Kidney (tissue), 14 donors: Measurements from ENCODE around the gene MARCHF10. TPM values are rescaled to one million over a fixed set of nuclear protein-coding genes. Genes with fewer than 3 reads are reported as not detected.
A peak's percentile ranks its signal among the peaks of the same experiment; 100 is the strongest.

ENCODE experiments used
- DNase-seq, 5 donors: peaks; one replicate each; pipeline ENCODE4 v3.0.0-alpha.2; 2013 to 2020
- FAIRE-seq: peaks from 2 replicates; lab custom pipeline; 2012; peaks lifted over from hg19 to GRCh38; lab: Jason Lieb, UNC
- H3K27ac ChIP-seq, 2 donors: one replicate each; pipeline ENCODE4 v1.7.0; 2013; ENCODE audit warnings: low read depth in 2 of 2, low read length in 2 of 2, inconsistent platforms in 1 of 2
- H3K27me3 ChIP-seq: one replicate; pipeline ENCODE4 v1.7.1; 2013; ENCODE audit warnings: low read length, inconsistent platforms; ENCODE audit not compliant: control insufficient read depth, insufficient read depth
- H3K36me3 ChIP-seq, 3 donors: one replicate each; pipeline versions ENCODE4 v1.7.0 to v1.7.1; 2013; ENCODE audit warnings: low read length in 3 of 3, control low read depth in 1 of 3, inconsistent platforms in 1 of 3; ENCODE audit not compliant: insufficient read depth in 3 of 3, control insufficient read depth in 2 of 3
- H3K4me1 ChIP-seq, 3 donors: one replicate each; pipeline versions ENCODE4 v1.7.0 to v1.7.1; 2013; ENCODE audit warnings: low read length in 3 of 3, inconsistent platforms in 1 of 3, low read depth in 1 of 3; ENCODE audit not compliant: control insufficient read depth in 2 of 3, insufficient read depth in 2 of 3
- H3K4me3 ChIP-seq, 3 donors: one replicate each; pipeline versions ENCODE4 v1.7.0 to v1.8.1; 2013; ENCODE audit warnings: low read length in 3 of 3, control low read depth in 1 of 3, inconsistent platforms in 1 of 3
- H3K9ac ChIP-seq, 3 donors: one replicate each; pipeline versions ENCODE4 v1.7.0 to v1.7.1; 2013; ENCODE audit warnings: low read length in 3 of 3, control low read depth in 1 of 3, inconsistent platforms in 1 of 3
- H3K9me3 ChIP-seq, 3 donors: one replicate each; pipeline versions ENCODE4 v1.7.0 to v1.7.1; 2013; ENCODE audit warnings: low read length in 3 of 3, control low read depth in 1 of 3, inconsistent platforms in 1 of 3; ENCODE audit not compliant: control insufficient read depth in 2 of 3, insufficient read depth in 1 of 3
- CTCF ChIP-seq: IDR thresholded peaks from 3 replicates; pipeline ENCODE4 v1.5.1; 2012; ENCODE audit warnings: mild to moderate bottlenecking, moderate library complexity, borderline replicate concordance; ENCODE audit not compliant: insufficient read depth; ENCODE audit errors: extremely low read depth
- intact Hi-C: fragments of 100-400 bp; cut with DNase I; formaldehyde crosslinking; loops from one replicate; pipeline ENCODE4 v1.11.1; 2022
- polyA plus RNA-seq: library from polyadenylated mRNA; stranded (reverse); fragments of 350-450 nt; fragmentation: Illumina TruSeq; extraction: RNeasy Lipid Tissue Mini Kit (QIAGEN cat#74804); gene quantifications from one replicate; pipeline ENCODE4 v1.2.3, GENCODE V29; 2014; ENCODE audit warnings: low read depth, low replicate concordance; ENCODE audit not compliant: insufficient read depth
- total RNA-seq: library from RNA; stranded (reverse); fragmentation: NEBNext Ultra II Directional; extraction: Animal tissue kit (Norgen Biotek cat#: 25700); gene quantifications from one replicate; pipeline ENCODE4 v1.2.1, GENCODE V29; 2021
- donor health status: control.
- donor health status: control.
- donor health status: control.
- donor health status: control.
- donor health status: control.
- donor health status: DM: yes; HTN: yes; CAD: no.
- donor health status: Normal renal cell carcinoma (clear cell type).

MARCHF10 gene
- total and polyA plus RNA-seq, 2 donors from 2014 or later: 0.66 to 6.3 TPM

DNA sequence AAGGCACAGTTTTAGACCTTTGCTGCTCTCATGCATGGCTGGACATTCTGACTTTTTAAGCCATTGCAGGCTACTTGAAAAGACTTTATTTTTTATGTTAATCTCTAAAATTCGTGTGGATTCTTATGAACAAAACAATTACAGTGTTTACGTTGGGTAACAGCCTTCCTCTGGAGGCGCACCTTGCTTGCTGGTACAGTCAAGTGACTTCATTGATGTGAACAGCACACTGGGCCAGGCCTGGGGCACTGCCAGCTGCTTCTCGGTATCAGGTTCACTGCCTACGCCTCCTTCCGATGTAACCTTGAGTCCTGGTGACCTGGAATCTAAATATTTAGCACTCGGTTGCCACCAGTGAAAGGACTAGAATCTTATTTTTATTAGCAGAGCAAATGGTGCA, 27.8 kb downstream of the MARCHF10 start:
- Histone ChIP-seq H3K4me1 (no peaks in the 10 kb centered on the region), H3K9ac (no peak overlapping the region), H3K4me3 (no peak overlapping the region), H3K27me3 (no peaks in the 10 kb centered on the region), H3K9me3 (no peaks in the 10 kb centered on the region), H3K36me3 (no peaks in the 10 kb centered on the region), H3K27ac (no peak overlapping the region)
- intact Hi-C loops: no loop called here
- FAIRE-seq (no peak), DNase-seq (peak in 4 of 5 donors; percentile 67 to 85 (median 78))
- TF ChIP-seq CTCF: no peak

DNA sequence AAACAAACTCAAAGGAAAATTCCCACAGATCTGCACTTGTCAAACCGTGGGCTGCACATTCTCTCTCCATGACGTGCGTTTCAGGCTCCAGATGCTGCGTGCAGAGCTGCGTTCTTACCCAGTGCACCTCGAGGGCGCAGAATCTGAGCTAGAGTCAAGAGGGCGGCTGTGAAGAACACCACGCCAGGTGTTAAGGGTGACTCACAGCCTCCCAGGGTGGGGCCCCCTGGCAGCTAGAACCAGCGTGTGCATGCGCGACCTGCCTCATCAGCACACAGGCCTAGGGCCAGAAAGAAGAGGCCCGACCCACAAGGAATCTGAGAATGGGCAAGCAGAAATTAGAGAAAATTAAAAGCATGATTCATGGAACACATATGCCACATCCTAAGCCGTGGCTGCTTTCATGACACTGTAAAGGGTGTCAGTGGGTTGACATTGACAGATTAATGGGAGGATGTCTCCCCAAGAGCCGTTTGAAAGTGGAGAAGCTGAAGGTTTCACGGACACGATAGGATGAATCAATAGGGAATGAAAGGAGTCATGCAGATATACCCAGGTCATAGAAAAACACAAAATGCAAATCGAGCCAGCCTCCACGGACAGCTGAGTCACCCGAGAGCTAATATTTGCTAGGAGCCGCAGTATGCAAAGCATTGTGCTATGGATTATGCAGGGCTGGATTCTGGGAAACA, 29.0 kb downstream of the MARCHF10 start:
- TF ChIP-seq CTCF: no peak
- H3K9me3 ChIP-seq: no peaks in the 10 kb centered on the region
- H3K4me1 ChIP-seq: no peaks in the 10 kb centered on the region
- intact Hi-C loops: no loop called here
- H3K27me3 ChIP-seq: no peaks in the 10 kb centered on the region
- H3K9ac ChIP-seq: no peak overlapping the region
- FAIRE-seq (no peak), DNase-seq (peak; percentile 75 to 90 (median 82))
- H3K36me3 ChIP-seq: no peaks in the 10 kb centered on the region
- no peak overlapping the region for H3K4me3 ChIP-seq
- no peak overlapping the region for H3K27ac ChIP-seq

DNA sequence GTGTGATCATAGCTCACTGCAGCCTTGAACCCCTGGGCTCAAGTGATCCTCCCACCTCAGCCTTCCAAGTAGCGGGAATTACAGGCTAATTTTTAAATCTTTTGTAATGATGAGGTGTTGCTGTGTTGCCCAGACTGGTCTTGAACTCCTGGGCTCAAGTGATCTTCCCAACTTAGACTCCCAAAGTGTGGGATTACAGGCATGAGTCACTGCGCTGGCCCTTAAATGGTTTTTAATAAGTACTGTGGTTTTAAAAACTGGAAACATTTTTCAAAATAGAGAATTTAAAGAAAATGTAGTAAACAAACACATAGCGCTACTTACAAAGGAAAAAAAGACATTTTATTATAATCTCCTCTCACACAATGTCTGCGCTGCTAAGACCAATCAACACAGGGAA, 32.2 kb downstream of the MARCHF10 start:
- H3K9ac ChIP-seq: no peak overlapping the region
- no peaks in the 10 kb centered on the region for H3K9me3 ChIP-seq
- FAIRE-seq (no peak), DNase-seq (no peak)
- H3K27ac ChIP-seq: no peak overlapping the region
- H3K4me3 ChIP-seq: no peak overlapping the region
- H3K27me3 ChIP-seq: no peaks in the 10 kb centered on the region
- no peaks in the 10 kb centered on the region for H3K36me3 ChIP-seq
- H3K4me1 ChIP-seq: no peaks in the 10 kb centered on the region
- intact Hi-C loops: no loop called here
- no peak for TF ChIP-seq CTCF
